HepG2 (cell line): Measurements from ENCODE around the gene BCAS3. TPM values are rescaled to one million over a fixed set of nuclear protein-coding genes. Genes with fewer than 3 reads are reported as not detected.

Source experiments
- FOSL1 ChIP-seq: sonication (generic); formaldehyde crosslinking; IDR thresholded peaks from 2 replicates; pipeline ENCODE4 v1.9.0; 2021; ENCODE audit warnings: missing genetic modification reagents, borderline replicate concordance
- GABPB1 ChIP-seq: IDR thresholded peaks from 2 replicates; pipeline ENCODE4 v1.6.1; 2016; ENCODE audit warnings: mild to moderate bottlenecking, missing genetic modification reagents, moderate library complexity, missing compliant biosample characterization
- JUN ChIP-seq: sonication (generic); formaldehyde crosslinking; IDR thresholded peaks from 2 replicates; pipeline ENCODE4 v1.4.0; 2020; ENCODE audit warnings: mild to moderate bottlenecking, missing genetic modification reagents
- KMT2A ChIP-seq: sonication (generic); formaldehyde crosslinking; IDR thresholded peaks from 2 replicates; pipeline ENCODE4 v1.4.0; 2020; ENCODE audit warnings: missing genetic modification reagents
- MBD4 ChIP-seq: IDR thresholded peaks from 2 replicates; pipeline ENCODE4 v1.6.1; 2012; ENCODE audit warnings: low read length, inconsistent platforms, borderline replicate concordance
- MXI1 ChIP-seq: IDR thresholded peaks from 3 replicates; pipeline ENCODE4 v1.6.1; 2012; ENCODE audit warnings: low read depth, low read length, inconsistent platforms, borderline replicate concordance
- NFATC3 ChIP-seq: sonication (generic); formaldehyde crosslinking; IDR thresholded peaks from 2 replicates; pipeline ENCODE4 v1.5.1; 2020; ENCODE audit warnings: mild to moderate bottlenecking, missing genetic modification reagents
- NFE2L1 ChIP-seq: sonication (generic); formaldehyde crosslinking; IDR thresholded peaks from 2 replicates; pipeline ENCODE4 v1.4.0; 2020; ENCODE audit warnings: missing genetic modification reagents, mild to moderate bottlenecking, borderline replicate concordance
- NFIC ChIP-seq: IDR thresholded peaks from 2 replicates; pipeline ENCODE4 v1.6.1; 2012; ENCODE audit warnings: mild to moderate bottlenecking, low read length, inconsistent platforms
- NR2C2 ChIP-seq: sonication (generic); formaldehyde crosslinking; IDR thresholded peaks from 2 replicates; pipeline ENCODE4 v1.4.0; 2020; ENCODE audit warnings: missing genetic modification reagents, mild to moderate bottlenecking, moderate library complexity, borderline replicate concordance
- RFX1 ChIP-seq: fragments of 450-650 bp; IDR thresholded peaks from 2 replicates; pipeline ENCODE4 v1.6.1; 2017
- TEAD3 ChIP-seq: optimal IDR thresholded peaks from 2 replicates; pipeline ENCODE3; 2016; ENCODE audit warnings: borderline replicate concordance
- ZFP37 ChIP-seq: sonication (generic); formaldehyde crosslinking; IDR thresholded peaks from 2 replicates; pipeline ENCODE4 v1.4.0; 2020; ENCODE audit warnings: missing genetic modification reagents, borderline replicate concordance
- ZFP90 ChIP-seq: sonication (generic); formaldehyde crosslinking; IDR thresholded peaks from 2 replicates; pipeline ENCODE4 v1.8.0; 2022; ENCODE audit warnings: missing genetic modification reagents, mild to moderate bottlenecking, inconsistent platforms, borderline replicate concordance
- ZKSCAN5 ChIP-seq: sonication (generic); formaldehyde crosslinking; IDR thresholded peaks from 2 replicates; pipeline ENCODE4 v1.5.1; 2020; ENCODE audit warnings: mild to moderate bottlenecking, missing genetic modification reagents
- ZMYM2 ChIP-seq: sonication (generic); formaldehyde crosslinking; IDR thresholded peaks from 2 replicates; pipeline ENCODE4 v1.8.0; 2022; ENCODE audit warnings: mild to moderate bottlenecking, missing genetic modification reagents
- ZNF329 ChIP-seq: sonication (generic); formaldehyde crosslinking; IDR thresholded peaks from 2 replicates; pipeline ENCODE4 v1.9.0; 2021; ENCODE audit warnings: low read depth, mild to moderate bottlenecking, missing genetic modification reagents
- ZNF772 ChIP-seq: sonication (generic); formaldehyde crosslinking; IDR thresholded peaks from 2 replicates; pipeline ENCODE4 v1.5.0; 2020; ENCODE audit warnings: mild to moderate bottlenecking, missing genetic modification reagents
- polyA plus RNA-seq, 8 experiments: library from polyadenylated mRNA; depleted of rRNA in 3 of 8; stranded (reverse) in 7 of 8; unstranded in 1 of 8; fragments of >200 nt; fragmentation: Illumina TruSeq in 4 of 8; extraction: Trizol in 4 of 8; gene quantifications; 2 replicates each; pipeline versions ENCODE4 v1.2.1 to v1.2.3, GENCODE V29; 2011 to 2016; ENCODE audit warnings: low read depth in 4 of 8, missing spikeins in 1 of 8, mixed read lengths in 1 of 8; ENCODE audit not compliant: insufficient read depth in 1 of 8
- total RNA-seq, 5 experiments: library from RNA; depleted of rRNA; stranded (reverse); fragments of >200 nt; fragmentation: Illumina TruSeq; extraction: Trizol; gene quantifications; 2 replicates each; pipeline ENCODE4 v1.2.3, GENCODE V29; 2016; ENCODE audit warnings: low read depth in 1 of 5
- TF ChIP-seq, protein P1 (sequence below): IDR thresholded peaks from 2 replicates; pipeline ENCODE4 v1.6.1; 2016; ENCODE audit warnings: mild to moderate bottlenecking, missing biosample characterization, missing genetic modification reagents
- TF ChIP-seq, protein P2 (sequence below): sonication (generic); formaldehyde crosslinking; IDR thresholded peaks from 2 replicates; pipeline ENCODE4 v1.5.1; 2020; ENCODE audit warnings: missing genetic modification reagents, mild to moderate bottlenecking, borderline replicate concordance
- TF ChIP-seq, protein P3 (sequence below): IDR thresholded peaks from 2 replicates; pipeline ENCODE4 v1.4.0; 2020; ENCODE audit warnings: mild to moderate bottlenecking, missing genetic modification reagents
- TF ChIP-seq, protein P4 (sequence below): sonication (generic); formaldehyde crosslinking; IDR thresholded peaks from 2 replicates; pipeline ENCODE4 v1.5.0; 2020; ENCODE audit warnings: missing genetic modification reagents

BCAS3 gene
- total and polyA plus RNA-seq, 2 of the 13 experiments (the other 11 are each of a cell fraction or from before 2014, with no cell fraction given): 10.7 to 11.2 TPM

DNA sequence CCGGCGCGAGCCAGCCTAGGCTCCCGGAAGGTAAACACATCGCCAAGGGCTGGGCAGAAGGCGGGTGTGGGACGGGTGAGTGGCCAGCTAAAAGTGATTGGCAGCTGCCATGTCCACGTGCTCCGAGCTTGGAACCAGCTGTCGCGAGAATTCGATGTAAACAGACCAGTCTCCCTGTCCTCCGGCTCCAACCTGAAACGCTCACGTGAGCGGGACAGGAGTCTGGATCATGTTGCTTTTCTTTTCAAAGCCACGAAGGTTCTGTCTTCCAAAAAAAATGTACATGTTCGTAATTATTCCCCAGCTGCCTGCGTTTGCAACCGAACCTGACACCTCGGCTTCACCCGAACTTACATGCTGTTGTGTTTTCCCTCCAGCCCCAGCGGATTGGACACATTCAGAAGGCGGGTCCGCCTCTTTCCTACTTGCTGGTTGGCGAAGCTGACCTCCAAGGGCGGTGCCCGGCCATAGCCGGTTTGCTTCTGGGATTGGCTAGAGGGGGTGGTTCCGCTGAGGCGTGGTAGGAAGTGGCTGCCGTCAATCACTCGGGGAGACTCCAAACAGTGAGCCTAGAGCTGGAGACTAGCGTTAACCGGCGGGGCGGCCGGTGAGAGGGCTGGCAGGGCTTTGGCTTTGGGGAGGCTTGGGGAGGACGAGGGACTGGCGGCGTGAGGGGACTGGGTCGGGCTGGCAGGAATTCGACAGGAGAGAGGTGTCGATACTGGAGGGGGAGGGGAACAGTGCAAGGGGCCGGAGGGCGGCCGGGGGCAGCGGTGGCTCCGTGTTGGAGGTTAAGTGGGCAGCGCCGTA lies at the start of gene BCAS3 (continued):
- TF ChIP-seq, protein P1, sequence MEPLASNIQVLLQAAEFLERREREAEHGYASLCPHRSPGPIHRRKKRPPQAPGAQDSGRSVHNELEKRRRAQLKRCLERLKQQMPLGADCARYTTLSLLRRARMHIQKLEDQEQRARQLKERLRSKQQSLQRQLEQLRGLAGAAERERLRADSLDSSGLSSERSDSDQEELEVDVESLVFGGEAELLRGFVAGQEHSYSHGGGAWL (CRISPR knock-in tag): peak; percentile 44
- TF ChIP-seq ZNF329 (CRISPR knock-in tag) (no peak; the same call in 1 of the 2 replicates), ZNF772 (CRISPR knock-in tag) (no peak; the same call in none of the 2 replicates), RFX1 (no peak), GABPB1 (CRISPR knock-in tag) (peak; percentile 96), MBD4 (no peak), ZFP37 (CRISPR knock-in tag) (no peak), FOSL1 (CRISPR knock-in tag) (no peak), ZKSCAN5 (CRISPR knock-in tag) (0 out of 2 replicates have a peak, but pooled peaks have one; percentile 62), NFE2L1 (no peak), TEAD3 (peak; percentile 62), ZMYM2 (CRISPR knock-in tag) (no peak), ZFP90 (no peak; the same call in 1 of the 2 replicates), NFIC (no peak), JUN (CRISPR knock-in tag) (no peak), MXI1 (peak; percentile 97), NR2C2 (CRISPR knock-in tag) (peak; percentile 99), KMT2A (CRISPR knock-in tag) (peak; percentile 70), NFATC3 (CRISPR knock-in tag) (no peak; the same call in 1 of the 2 replicates)
- TF ChIP-seq, protein P2, sequence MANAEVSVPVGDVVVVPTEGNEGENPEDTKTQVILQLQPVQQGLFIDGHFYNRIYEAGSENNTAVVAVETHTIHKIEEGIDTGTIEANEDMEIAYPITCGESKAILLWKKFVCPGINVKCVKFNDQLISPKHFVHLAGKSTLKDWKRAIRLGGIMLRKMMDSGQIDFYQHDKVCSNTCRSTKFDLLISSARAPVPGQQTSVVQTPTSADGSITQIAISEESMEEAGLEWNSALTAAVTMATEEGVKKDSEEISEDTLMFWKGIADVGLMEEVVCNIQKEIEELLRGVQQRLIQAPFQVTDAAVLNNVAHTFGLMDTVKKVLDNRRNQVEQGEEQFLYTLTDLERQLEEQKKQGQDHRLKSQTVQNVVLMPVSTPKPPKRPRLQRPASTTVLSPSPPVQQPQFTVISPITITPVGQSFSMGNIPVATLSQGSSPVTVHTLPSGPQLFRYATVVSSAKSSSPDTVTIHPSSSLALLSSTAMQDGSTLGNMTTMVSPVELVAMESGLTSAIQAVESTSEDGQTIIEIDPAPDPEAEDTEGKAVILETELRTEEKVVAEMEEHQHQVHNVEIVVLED (CRISPR knock-in tag): no peak; the same call in none of the 2 replicates
- TF ChIP-seq, protein P3, sequence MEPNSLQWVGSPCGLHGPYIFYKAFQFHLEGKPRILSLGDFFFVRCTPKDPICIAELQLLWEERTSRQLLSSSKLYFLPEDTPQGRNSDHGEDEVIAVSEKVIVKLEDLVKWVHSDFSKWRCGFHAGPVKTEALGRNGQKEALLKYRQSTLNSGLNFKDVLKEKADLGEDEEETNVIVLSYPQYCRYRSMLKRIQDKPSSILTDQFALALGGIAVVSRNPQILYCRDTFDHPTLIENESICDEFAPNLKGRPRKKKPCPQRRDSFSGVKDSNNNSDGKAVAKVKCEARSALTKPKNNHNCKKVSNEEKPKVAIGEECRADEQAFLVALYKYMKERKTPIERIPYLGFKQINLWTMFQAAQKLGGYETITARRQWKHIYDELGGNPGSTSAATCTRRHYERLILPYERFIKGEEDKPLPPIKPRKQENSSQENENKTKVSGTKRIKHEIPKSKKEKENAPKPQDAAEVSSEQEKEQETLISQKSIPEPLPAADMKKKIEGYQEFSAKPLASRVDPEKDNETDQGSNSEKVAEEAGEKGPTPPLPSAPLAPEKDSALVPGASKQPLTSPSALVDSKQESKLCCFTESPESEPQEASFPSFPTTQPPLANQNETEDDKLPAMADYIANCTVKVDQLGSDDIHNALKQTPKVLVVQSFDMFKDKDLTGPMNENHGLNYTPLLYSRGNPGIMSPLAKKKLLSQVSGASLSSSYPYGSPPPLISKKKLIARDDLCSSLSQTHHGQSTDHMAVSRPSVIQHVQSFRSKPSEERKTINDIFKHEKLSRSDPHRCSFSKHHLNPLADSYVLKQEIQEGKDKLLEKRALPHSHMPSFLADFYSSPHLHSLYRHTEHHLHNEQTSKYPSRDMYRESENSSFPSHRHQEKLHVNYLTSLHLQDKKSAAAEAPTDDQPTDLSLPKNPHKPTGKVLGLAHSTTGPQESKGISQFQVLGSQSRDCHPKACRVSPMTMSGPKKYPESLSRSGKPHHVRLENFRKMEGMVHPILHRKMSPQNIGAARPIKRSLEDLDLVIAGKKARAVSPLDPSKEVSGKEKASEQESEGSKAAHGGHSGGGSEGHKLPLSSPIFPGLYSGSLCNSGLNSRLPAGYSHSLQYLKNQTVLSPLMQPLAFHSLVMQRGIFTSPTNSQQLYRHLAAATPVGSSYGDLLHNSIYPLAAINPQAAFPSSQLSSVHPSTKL (CRISPR knock-in tag): peak; percentile 54
- TF ChIP-seq, protein P4, sequence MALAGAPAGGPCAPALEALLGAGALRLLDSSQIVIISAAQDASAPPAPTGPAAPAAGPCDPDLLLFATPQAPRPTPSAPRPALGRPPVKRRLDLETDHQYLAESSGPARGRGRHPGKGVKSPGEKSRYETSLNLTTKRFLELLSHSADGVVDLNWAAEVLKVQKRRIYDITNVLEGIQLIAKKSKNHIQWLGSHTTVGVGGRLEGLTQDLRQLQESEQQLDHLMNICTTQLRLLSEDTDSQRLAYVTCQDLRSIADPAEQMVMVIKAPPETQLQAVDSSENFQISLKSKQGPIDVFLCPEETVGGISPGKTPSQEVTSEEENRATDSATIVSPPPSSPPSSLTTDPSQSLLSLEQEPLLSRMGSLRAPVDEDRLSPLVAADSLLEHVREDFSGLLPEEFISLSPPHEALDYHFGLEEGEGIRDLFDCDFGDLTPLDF (CRISPR knock-in tag): peak; percentile 84
